GM12878 (cell line): Measurements from ENCODE around the gene PGM3. TPM values are rescaled to one million over a fixed set of nuclear protein-coding genes. Genes with fewer than 3 reads are reported as not detected.

Experiments used
- ATAC-seq: fragments of 200-7000 bp; cut with Tn5 transposase; 3 replicates; pipeline ENCODE4 v1.9.1; 2020; ENCODE audit warnings: mild to moderate bottlenecking, moderate library complexity
- BruUV-seq: library from RNA; stranded (reverse); fragments of 400-500 nt; replicated peaks from 2 replicates; lab custom pipeline; 2021; lab: Mats Ljungman, UMichigan
- CTCF ChIA-PET: fragments of 300-600 bp; sonication (Branson Sonifier 250); formaldehyde crosslinking; extraction: SDS; loops from one replicate; lab custom pipeline; 2021; ENCODE audit warnings: inconsistent platforms; lab: Yijun Ruan, JAX
- POLR2A ChIA-PET: fragments of 350-600 bp; formaldehyde crosslinking; extraction: SDS; loops from one replicate; lab custom pipeline; 2021; ENCODE audit warnings: inconsistent platforms; lab: Charles Lee
- RAD21 ChIA-PET: fragments of 300-600 bp; sonication (Branson Sonifier 250); formaldehyde crosslinking; loops from one replicate; lab custom pipeline; 2023; ENCODE audit warnings: antibody characterized with exemption; ENCODE audit not compliant: unreplicated experiment; lab: Charles Lee
- SMC1A ChIA-PET: fragments of 300-600 bp; sonication (Branson Sonifier 250); formaldehyde crosslinking; loops from one replicate; lab custom pipeline; 2023; ENCODE audit not compliant: unreplicated experiment, uncharacterized antibody; lab: Charles Lee
- DNase-seq: peaks from one replicate; pipeline ENCODE4 v3.0.0-alpha.2; 2011; ENCODE audit warnings: low read depth, low spot score
- FAIRE-seq: peaks from 3 replicates; lab custom pipeline; 2011; peaks lifted over from hg19 to GRCh38; lab: Jason Lieb, UNC
- H2AFZ ChIP-seq: 2 replicates; pipeline ENCODE4 v1.6.0; 2011; ENCODE audit warnings: low read depth, low read length, control low read depth; ENCODE audit not compliant: control insufficient read depth
- H3K27ac ChIP-seq: 2 replicates; pipeline ENCODE4 v1.5.1; 2011; ENCODE audit warnings: control low read depth; ENCODE audit not compliant: control insufficient read depth, insufficient read depth
- H3K27me3 ChIP-seq, 2 experiments: replicated peaks in 1 of 2; 2 replicates each; pipeline versions ENCODE4 v1.6.0 to v1.6.1; 2011; ENCODE audit warnings: low read length in 1 of 2; ENCODE audit not compliant: control insufficient read depth in 2 of 2, insufficient read depth in 2 of 2
- H3K36me3 ChIP-seq, 2 experiments: 2 replicates each; pipeline ENCODE4 v1.5.1; 2011; ENCODE audit warnings: low read length in 1 of 2; ENCODE audit not compliant: control insufficient read depth in 2 of 2, insufficient read depth in 2 of 2
- H3K4me1 ChIP-seq: 2 replicates; pipeline ENCODE4 v1.6.1; 2011; ENCODE audit warnings: mild to moderate bottlenecking, low read length, moderate library complexity, mixed read lengths; ENCODE audit not compliant: control insufficient read depth, insufficient read depth
- H3K4me2 ChIP-seq: 2 replicates; pipeline ENCODE4 v1.6.0; 2011; ENCODE audit warnings: control low read depth; ENCODE audit not compliant: control insufficient read depth, insufficient read depth
- H3K4me3 ChIP-seq: fragments of 200-600 bp; sonication (generic); 2 replicates; pipeline ENCODE4 v1.5.1; 2016
- H3K79me2 ChIP-seq: 2 replicates; pipeline ENCODE4 v1.6.0; 2011; ENCODE audit warnings: low read length; ENCODE audit not compliant: control insufficient read depth, insufficient read depth
- H3K9ac ChIP-seq: 2 replicates; pipeline ENCODE4 v1.8.0; 2011; ENCODE audit warnings: low read length, control low read depth, mixed read lengths; ENCODE audit not compliant: control insufficient read depth, insufficient read depth
- H3K9me3 ChIP-seq: replicated peaks from 3 replicates; pipeline ENCODE4 v1.5.1; 2011; ENCODE audit warnings: mild to moderate bottlenecking, low read length; ENCODE audit not compliant: control insufficient read depth, insufficient read depth
- H4K20me1 ChIP-seq: 2 replicates; pipeline ENCODE4 v1.6.0; 2011; ENCODE audit not compliant: control insufficient read depth, insufficient read depth
- CEBPB ChIP-seq, 2 experiments: fragments of 150-350 bp in 1 of 2; IDR thresholded peaks; 2 replicates each; pipeline ENCODE4 v1.6.1; 2012 to 2014; ENCODE audit warnings: low read depth in 2 of 2, low read length in 2 of 2, borderline replicate concordance in 1 of 2, inconsistent platforms in 1 of 2
- HCFC1 ChIP-seq: fragments of 150-350 bp; IDR thresholded peaks from 2 replicates; pipeline ENCODE4 v1.6.1; 2014; ENCODE audit warnings: low read length
- IKZF2 ChIP-seq, 2 experiments: fragments of 450-650 bp; IDR thresholded peaks; 2 replicates each; pipeline ENCODE4 v1.6.1; 2017; ENCODE audit warnings: mild to moderate bottlenecking in 2 of 2, moderate library complexity in 2 of 2
- MTA2 ChIP-seq: fragments of 450-650 bp; IDR thresholded peaks from 2 replicates; pipeline ENCODE4 v1.6.1; 2016; ENCODE audit warnings: low read depth, mild to moderate bottlenecking, moderate library complexity
- MYC ChIP-seq: IDR thresholded peaks from 2 replicates; pipeline ENCODE4 v1.6.1; 2011; ENCODE audit warnings: mild to moderate bottlenecking, low read length, moderate library complexity, inconsistent platforms; ENCODE audit not compliant: insufficient read depth, insufficient replicate concordance, insufficient read length, severe bottlenecking
- NRF1 ChIP-seq: conservative IDR thresholded peaks from 2 replicates; pipeline ENCODE4 v1.6.1; 2011; ENCODE audit warnings: mild to moderate bottlenecking, low read depth, low read length, improper control_type of control experiment
- POLR2AphosphoS2 ChIP-seq: IDR thresholded peaks from 2 replicates; pipeline ENCODE4 v1.6.1; 2011; ENCODE audit warnings: low read depth, mild to moderate bottlenecking, low read length, improper control_type of control experiment, moderate library complexity
- RAD51 ChIP-seq: fragments of 450-650 bp; IDR thresholded peaks from 2 replicates; pipeline ENCODE4 v1.6.1; 2016; ENCODE audit warnings: moderate library complexity, mild to moderate bottlenecking, inconsistent platforms
- SP1 ChIP-seq: IDR thresholded peaks from one replicate; pipeline ENCODE4 v1.6.1; 2011; ENCODE audit warnings: low read depth, low read length
- SRF ChIP-seq, 2 experiments: IDR thresholded peaks; 2 replicates each; pipeline ENCODE4 v1.6.1; 2011; ENCODE audit warnings: low read depth in 2 of 2, low read length in 2 of 2, mild to moderate bottlenecking in 1 of 2, moderate library complexity in 1 of 2
- WGBS: methylation state at CpG from one replicate; pipeline ENCODE4 v1.1.6; 2016; ENCODE audit warnings: low lambda C conversion rate; ENCODE audit not compliant: insufficient replicate concordance, insufficient coverage; ENCODE audit errors: missing lambda C conversion rate; 5-methylcytosine and 5-hydroxymethylcytosine counted together
- in situ Hi-C: fragments of 300-500 bp; cut with MboI; formaldehyde crosslinking; loops from 9 replicates; pipeline ENCODE4 v1.14.3; 2018; ENCODE audit warnings: mixed read lengths
- intact Hi-C: fragments of 100-400 bp; cut with micrococcal nuclease; formaldehyde crosslinking; loops from one replicate; pipeline ENCODE4 v1.14.2; 2022; ENCODE audit not compliant: unreplicated experiment
- polyA plus RNA-seq, 11 experiments: library from polyadenylated mRNA; depleted of rRNA in 4 of 11; unstranded in 6 of 11; stranded (reverse) in 5 of 11; fragments of >200 nt; fragmentation: Nextera tagmentation in 4 of 11; fragmentation: Illumina TruSeq in 1 of 11; extraction: Ambion mirVana in 4 of 11; extraction: Trizol in 1 of 11; gene quantifications; 1 replicate in 1 of 11; 2 replicates in 10 of 11; pipeline versions ENCODE4 v1.2.1 to v1.2.3, GENCODE V29; 2011 to 2016; ENCODE audit warnings: inconsistent platforms in 2 of 11, missing spikeins in 2 of 11, low read depth in 1 of 11
- total RNA-seq, 4 experiments: library from RNA; depleted of rRNA in 3 of 4; stranded (reverse); fragments of >200 nt in 3 of 4; fragmentation: Illumina TruSeq in 1 of 4; extraction: Trizol in 1 of 4; gene quantifications; 2 replicates each; pipeline versions ENCODE4 v1.2.1 to v1.2.3, GENCODE V29; 2013 to 2021
- TF ChIP-seq, protein P1 (sequence below): fragments of 450-650 bp; IDR thresholded peaks from 2 replicates; pipeline ENCODE4 v1.6.1; 2016; ENCODE audit warnings: mild to moderate bottlenecking, moderate library complexity, borderline replicate concordance
- TF ChIP-seq, protein P2 (sequence below): IDR thresholded peaks from 2 replicates; pipeline ENCODE4 v1.6.1; 2011; ENCODE audit warnings: low read depth, mild to moderate bottlenecking, low read length, moderate library complexity, borderline replicate concordance; ENCODE audit errors: extremely low read depth
- TF ChIP-seq, protein P3 (sequence below): IDR thresholded peaks from 2 replicates; pipeline ENCODE4 v1.6.1; 2011; ENCODE audit warnings: borderline replicate concordance, low read depth, mild to moderate bottlenecking, moderate library complexity, mixed read lengths, low read length; ENCODE audit not compliant: insufficient read depth; ENCODE audit errors: extremely low read length
- TF ChIP-seq, protein P4 (sequence below): IDR thresholded peaks from 2 replicates; pipeline ENCODE4 v1.6.1; 2011; ENCODE audit warnings: low read depth, low read length, improper control_type of control experiment, borderline replicate concordance

PGM3 gene
- total and polyA plus RNA-seq, 10 of the 15 experiments (the other 5 are each of a cell fraction or from before 2014, with no cell fraction given) = 13.0 to 36.0 (median 24.6) TPM

DNA sequence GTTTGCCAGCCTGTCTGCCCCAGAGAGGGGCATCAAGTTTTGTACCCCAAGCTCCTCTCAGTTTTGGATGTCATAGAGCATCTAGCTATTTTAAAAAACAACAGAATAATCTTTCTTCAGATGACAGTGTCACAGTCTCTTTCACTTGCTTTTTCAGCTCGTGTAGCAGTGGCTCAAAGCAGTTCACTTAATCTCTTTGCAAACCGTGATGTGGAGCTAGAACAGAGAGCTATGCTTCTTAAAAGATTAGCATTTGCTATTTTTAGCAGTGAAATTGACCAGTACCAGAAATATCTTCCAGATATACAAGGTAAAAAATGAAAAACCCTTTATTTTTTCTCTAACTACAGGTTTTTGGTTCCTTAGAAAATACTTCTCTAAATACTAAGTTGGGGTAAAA is 37.3 kb downstream of the PGM3 start (continued):
- TF ChIP-seq, protein P1, sequence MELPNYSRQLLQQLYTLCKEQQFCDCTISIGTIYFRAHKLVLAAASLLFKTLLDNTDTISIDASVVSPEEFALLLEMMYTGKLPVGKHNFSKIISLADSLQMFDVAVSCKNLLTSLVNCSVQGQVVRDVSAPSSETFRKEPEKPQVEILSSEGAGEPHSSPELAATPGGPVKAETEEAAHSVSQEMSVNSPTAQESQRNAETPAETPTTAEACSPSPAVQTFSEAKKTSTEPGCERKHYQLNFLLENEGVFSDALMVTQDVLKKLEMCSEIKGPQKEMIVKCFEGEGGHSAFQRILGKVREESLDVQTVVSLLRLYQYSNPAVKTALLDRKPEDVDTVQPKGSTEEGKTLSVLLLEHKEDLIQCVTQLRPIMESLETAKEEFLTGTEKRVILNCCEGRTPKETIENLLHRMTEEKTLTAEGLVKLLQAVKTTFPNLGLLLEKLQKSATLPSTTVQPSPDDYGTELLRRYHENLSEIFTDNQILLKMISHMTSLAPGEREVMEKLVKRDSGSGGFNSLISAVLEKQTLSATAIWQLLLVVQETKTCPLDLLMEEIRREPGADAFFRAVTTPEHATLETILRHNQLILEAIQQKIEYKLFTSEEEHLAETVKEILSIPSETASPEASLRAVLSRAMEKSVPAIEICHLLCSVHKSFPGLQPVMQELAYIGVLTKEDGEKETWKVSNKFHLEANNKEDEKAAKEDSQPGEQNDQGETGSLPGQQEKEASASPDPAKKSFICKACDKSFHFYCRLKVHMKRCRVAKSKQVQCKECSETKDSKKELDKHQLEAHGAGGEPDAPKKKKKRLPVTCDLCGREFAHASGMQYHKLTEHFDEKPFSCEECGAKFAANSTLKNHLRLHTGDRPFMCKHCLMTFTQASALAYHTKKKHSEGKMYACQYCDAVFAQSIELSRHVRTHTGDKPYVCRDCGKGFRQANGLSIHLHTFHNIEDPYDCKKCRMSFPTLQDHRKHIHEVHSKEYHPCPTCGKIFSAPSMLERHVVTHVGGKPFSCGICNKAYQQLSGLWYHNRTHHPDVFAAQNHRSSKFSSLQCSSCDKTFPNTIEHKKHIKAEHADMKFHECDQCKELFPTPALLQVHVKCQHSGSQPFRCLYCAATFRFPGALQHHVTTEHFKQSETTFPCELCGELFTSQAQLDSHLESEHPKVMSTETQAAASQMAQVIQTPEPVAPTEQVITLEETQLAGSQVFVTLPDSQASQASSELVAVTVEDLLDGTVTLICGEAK = no peak
- TF ChIP-seq, all 136 proteins: peak for 0

DNA sequence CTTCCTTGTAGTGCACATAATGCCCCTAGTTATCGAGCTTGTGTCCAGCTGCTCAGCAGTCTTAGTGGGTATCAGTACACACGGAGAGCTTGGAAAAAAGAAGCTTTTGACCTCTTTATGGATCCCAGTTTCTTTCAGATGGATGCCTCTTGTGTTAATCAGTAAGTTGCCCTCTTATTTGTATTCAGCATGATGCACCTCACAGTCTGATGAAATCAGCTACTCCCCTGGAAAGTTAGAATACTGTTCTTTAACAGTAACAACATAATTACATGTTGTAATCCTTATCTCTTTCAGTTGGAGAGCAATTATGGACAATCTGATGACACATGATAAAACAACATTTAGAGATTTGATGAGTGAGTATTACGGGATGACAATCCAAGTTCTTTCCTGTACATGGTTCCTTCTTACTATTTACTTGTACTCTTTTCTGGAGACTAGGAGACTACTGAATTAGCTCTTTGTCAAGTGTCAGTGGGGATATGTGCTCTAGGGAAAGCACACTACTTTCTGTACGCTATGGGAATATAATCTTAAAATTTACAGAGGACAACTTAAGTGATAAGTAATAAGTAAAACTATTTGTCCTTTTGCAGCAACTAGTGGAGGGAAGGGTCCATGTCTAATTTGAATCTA is 39.1 kb downstream of the PGM3 start:
- no peak for ATAC-seq
- H3K4me1 ChIP-seq = no peaks in the 10 kb centered on the region
- no peak overlapping the region for H2AFZ ChIP-seq
- WGBS = 95% methylated on average over 4 of the region's 4 CpGs
- SMC1A ChIA-PET = interaction anchor here (1.2 kb wide), 1 partner anchor 87 kb away, joined by 3 read pairs; the partner anchor contains the start of gene DOP1A
- POLR2A ChIA-PET = no interaction called here
- H3K36me3 ChIP-seq = peaks cover 0 to 12% of the 10 kb centered on the region in 2 experiments; a peak in 3 of 4 replicates
- H3K4me2 ChIP-seq = no peak overlapping the region
- H3K27ac ChIP-seq = no peak overlapping the region
- no peak for FAIRE-seq
- CTCF ChIA-PET = interaction anchor here (0.6 to 3.1 kb wide), 2 partner anchors 86 to 585 kb away, joined by 3 to 13 read pairs; partner anchors contain the start of gene DOP1A
- H3K79me2 ChIP-seq = no peaks in the 10 kb centered on the region
- TF ChIP-seq, protein P2, sequence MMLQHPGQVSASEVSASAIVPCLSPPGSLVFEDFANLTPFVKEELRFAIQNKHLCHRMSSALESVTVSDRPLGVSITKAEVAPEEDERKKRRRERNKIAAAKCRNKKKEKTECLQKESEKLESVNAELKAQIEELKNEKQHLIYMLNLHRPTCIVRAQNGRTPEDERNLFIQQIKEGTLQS = no peak
- TF ChIP-seq MYC (no peak), SRF (IDR thresholded peaks at IDR 0.05; ENCODE audit: low read depth in 2 of 2, low read length in 2 of 2) (no peak), RAD51 (no peak), SP1 (no peak), HCFC1 (no peak), MTA2 (no peak), POLR2AphosphoS2 (no peak), NRF1 (no peak), CEBPB (IDR thresholded peaks at IDR 0.05; ENCODE audit: borderline replicate concordance in 1 of 2, low read depth in 2 of 2, low read length in 2 of 2) (no peak), IKZF2 (IDR thresholded peaks at IDR 0.05) (no peak)
- TF ChIP-seq, protein P3, sequence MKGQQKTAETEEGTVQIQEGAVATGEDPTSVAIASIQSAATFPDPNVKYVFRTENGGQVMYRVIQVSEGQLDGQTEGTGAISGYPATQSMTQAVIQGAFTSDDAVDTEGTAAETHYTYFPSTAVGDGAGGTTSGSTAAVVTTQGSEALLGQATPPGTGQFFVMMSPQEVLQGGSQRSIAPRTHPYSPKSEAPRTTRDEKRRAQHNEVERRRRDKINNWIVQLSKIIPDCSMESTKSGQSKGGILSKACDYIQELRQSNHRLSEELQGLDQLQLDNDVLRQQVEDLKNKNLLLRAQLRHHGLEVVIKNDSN = no peak
- TF ChIP-seq, protein P4, sequence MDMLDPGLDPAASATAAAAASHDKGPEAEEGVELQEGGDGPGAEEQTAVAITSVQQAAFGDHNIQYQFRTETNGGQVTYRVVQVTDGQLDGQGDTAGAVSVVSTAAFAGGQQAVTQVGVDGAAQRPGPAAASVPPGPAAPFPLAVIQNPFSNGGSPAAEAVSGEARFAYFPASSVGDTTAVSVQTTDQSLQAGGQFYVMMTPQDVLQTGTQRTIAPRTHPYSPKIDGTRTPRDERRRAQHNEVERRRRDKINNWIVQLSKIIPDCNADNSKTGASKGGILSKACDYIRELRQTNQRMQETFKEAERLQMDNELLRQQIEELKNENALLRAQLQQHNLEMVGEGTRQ = no peak
- TF ChIP-seq, all 136 proteins: peak for 0
- no peak overlapping the region for H3K9ac ChIP-seq
- intact Hi-C loops (no loop called here), in situ Hi-C loops (no loop called here)
- no TSS peak for BruUV-seq
- DNase-seq = no peak
- no peak overlapping the region for H3K4me3 ChIP-seq
- RAD21 ChIA-PET = interaction anchor here (1.4 to 1.7 kb wide), 2 partner anchors 61 to 87 kb away, joined by 4 to 5 read pairs; partner anchors contain the start of gene DOP1A
- H4K20me1 ChIP-seq = no peaks in the 10 kb centered on the region
- no peaks in the 10 kb centered on the region for H3K27me3 ChIP-seq
- H3K9me3 ChIP-seq = no peaks in the 10 kb centered on the region
